Natural killer cell treated with Interleukin-12 subunit alpha and Interleukin-12 subunit beta and Interleukin-15 and Interleukin-18, amount 100 ng/mL, for 72 hours (primary cell): Measurements from ENCODE around the gene EP400. TPM values are rescaled to one million over a fixed set of nuclear protein-coding genes. Genes with fewer than 3 reads are reported as not detected.
"Not testable (repeated sequence)": the region's sequence is repeated elsewhere in the genome, so short reads cannot be mapped to it uniquely, and the experiment has no call there.

Experiments used
- ATAC-seq, 2 donors: fragments of 150-1000 bp; cut with Tn5 transposase in 1 of 2; sonication (Bioruptor Pico), chemical (Tn5 transposase) in 1 of 2; 2 replicates each; pipeline ENCODE4 v1.10.0; 2021
- DNase-seq: peaks from one replicate; pipeline ENCODE4 v3.0.0; 2022; ENCODE audit warnings: low spot score
- H3K27ac Mint-ChIP-seq, 2 donors: 1 replicate in 1 of 2; 2 replicates in 1 of 2; pipeline ENCODE4 v1.8.0; 2022; ENCODE audit warnings: mixed read lengths in 2 of 2, mild to moderate bottlenecking in 1 of 2, moderate library complexity in 1 of 2
- H3K27me3 Mint-ChIP-seq, 2 donors: 1 replicate in 1 of 2; 2 replicates in 1 of 2; pipeline ENCODE4 v1.8.0; 2022; ENCODE audit warnings: mixed read lengths in 2 of 2
- H3K36me3 Mint-ChIP-seq: one replicate; pipeline ENCODE4 v1.8.0; 2022; ENCODE audit warnings: mixed read lengths
- H3K4me1 Mint-ChIP-seq, 2 donors: 1 replicate in 1 of 2; 2 replicates in 1 of 2; pipeline ENCODE4 v1.8.0; 2022; ENCODE audit warnings: low read depth in 2 of 2, mixed read lengths in 2 of 2, mild to moderate bottlenecking in 1 of 2
- H3K4me3 Mint-ChIP-seq: one replicate; pipeline ENCODE4 v1.8.0; 2022; ENCODE audit warnings: mixed read lengths
- H3K9me3 Mint-ChIP-seq: 2 replicates; pipeline ENCODE4 v1.8.0; 2022; ENCODE audit warnings: mixed read lengths
- total RNA-seq, 2 donors: library from RNA; stranded (reverse); gene quantifications; one replicate each; pipeline ENCODE4 v1.2.3, GENCODE V29; 2022

The EP400 gene
- total RNA-seq, 2 donors from 2014 or later, result 53.5 to 106 TPM

- ATAC-seq (no peak), DNase-seq (no peak)
- Mint-ChIP-seq H3K27me3 (no peaks in the 10 kb centered on the region), H3K27ac (peak overlapping the region in 1 of 2 donors; percentile 33), H3K4me3 (no peak overlapping the region), H3K9me3 (no peaks in the 10 kb centered on the region), H3K4me1 (peaks cover 17 to 18% of the 10 kb centered on the region in 2 donors), H3K36me3 (no peaks in the 10 kb centered on the region)
Measured at GRCh38 chr12:131944601-131945251, 5.0 kb upstream of the EP400 start.

- Mint-ChIP-seq H3K4me3 (no peak overlapping the region), H3K4me1 (peaks cover 17 to 18% of the 10 kb centered on the region in 2 donors), H3K9me3 (no peaks in the 10 kb centered on the region), H3K27me3 (no peaks in the 10 kb centered on the region), H3K36me3 (no peaks in the 10 kb centered on the region), H3K27ac (peak overlapping the region in 1 of 2 donors; percentile 14)
- no peak for ATAC-seq
- no peak for DNase-seq
Measured at GRCh38 chr12:131946757-131947156, 3.0 kb upstream of the EP400 start.

- Mint-ChIP-seq H3K4me3 (peak overlapping the region; percentile 70), H3K36me3 (no peaks in the 10 kb centered on the region), H3K27ac (peak overlapping the region; percentile 14 to 81), H3K4me1 (peaks cover 18 to 19% of the 10 kb centered on the region in 2 donors), H3K9me3 (no peaks in the 10 kb centered on the region), H3K27me3 (no peaks in the 10 kb centered on the region)
- DNase-seq, result no peak
- ATAC-seq, result no peak
Measured at GRCh38 chr12:131947482-131948027, 2.2 kb upstream of the EP400 start.

DNA sequence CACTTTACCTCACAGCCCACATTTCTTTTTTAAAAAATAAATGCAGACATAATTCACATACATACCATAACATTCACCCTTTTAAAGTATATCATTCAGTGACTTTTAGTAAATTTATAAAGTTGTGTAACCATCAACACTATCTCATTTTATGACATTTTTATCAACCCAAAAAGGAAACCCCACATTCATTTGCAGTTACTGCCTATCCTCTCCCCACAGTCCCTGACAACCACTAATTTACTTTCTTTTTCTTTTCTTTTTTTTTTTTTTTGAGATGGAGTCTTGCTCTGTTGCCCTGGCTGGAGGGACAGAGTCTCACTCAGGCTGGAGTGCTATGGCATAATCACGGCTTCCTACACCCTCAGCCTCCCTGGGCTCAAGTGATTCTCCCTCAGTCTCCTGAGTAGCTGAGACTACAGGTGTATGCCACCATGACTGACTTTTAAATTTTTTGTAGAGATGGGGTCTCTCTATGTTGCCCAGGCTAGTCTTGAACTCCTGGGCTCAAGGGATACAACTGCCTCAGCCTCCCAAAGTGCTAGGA lies 1.5 kb upstream of the EP400 start:
- no peak for DNase-seq
- H3K27ac Mint-ChIP-seq, result peak overlapping the region; percentile 14 to 81
- ATAC-seq, result no peak
- no peaks in the 10 kb centered on the region for H3K9me3 Mint-ChIP-seq
- peaks cover 22 to 26% of the 10 kb centered on the region in 2 donors for H3K4me1 Mint-ChIP-seq
- no peaks in the 10 kb centered on the region for H3K36me3 Mint-ChIP-seq
- no peaks in the 10 kb centered on the region for H3K27me3 Mint-ChIP-seq
- H3K4me3 Mint-ChIP-seq, result peak overlapping the region; percentile 70

DNA sequence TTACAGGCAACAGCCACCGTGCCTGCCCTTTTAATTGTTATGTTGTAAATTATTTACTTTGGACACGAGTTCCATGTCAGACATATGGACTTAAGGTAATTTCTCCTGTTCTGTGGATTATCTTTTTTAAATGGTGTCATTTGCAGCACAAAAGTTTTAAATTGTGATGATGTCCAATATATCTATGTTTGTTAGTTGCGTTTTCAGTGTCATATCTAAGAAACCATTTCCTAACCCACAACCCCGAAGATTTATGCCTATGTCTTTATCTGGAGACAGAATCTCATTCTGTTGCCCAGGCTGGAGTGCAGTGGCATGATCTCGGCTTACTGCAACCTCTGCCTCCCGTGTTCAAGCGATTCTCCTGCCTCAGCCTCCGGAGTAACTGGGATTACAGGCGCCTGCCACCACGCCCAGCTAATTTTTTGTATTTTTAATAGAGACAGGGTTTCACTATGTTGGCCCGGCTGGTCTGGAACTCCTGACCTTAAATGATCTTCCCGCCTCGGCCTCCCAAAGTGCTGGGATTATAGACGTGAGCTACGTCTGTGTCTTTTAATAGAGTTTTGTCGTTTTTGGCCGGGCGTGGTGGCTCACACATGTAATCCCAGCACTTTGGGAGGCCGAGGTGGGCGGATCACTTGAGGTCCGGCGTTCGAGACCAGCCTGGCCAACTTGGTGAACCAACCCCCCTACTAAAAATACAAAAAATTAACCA lies 870 bp upstream of the EP400 start:
- not testable (repeated sequence) for H3K27me3 Mint-ChIP-seq, H3K9me3 Mint-ChIP-seq, H3K36me3 Mint-ChIP-seq, DNase-seq, ATAC-seq
- H3K4me3 Mint-ChIP-seq, result peak overlapping the region; percentile 70
- H3K27ac Mint-ChIP-seq, result peak overlapping the region; percentile 14 to 81
- peaks cover 24 to 27% of the 10 kb centered on the region in 2 donors for H3K4me1 Mint-ChIP-seq

GRCh38 chr12:131950182-131950913 lies 606 bp downstream of the EP400 start:
- peak overlapping the region; percentile 89 for H3K4me3 Mint-ChIP-seq
- ATAC-seq, result peak; percentile 24 to 32
- no peaks in the 10 kb centered on the region for H3K27me3 Mint-ChIP-seq
- H3K36me3 Mint-ChIP-seq, result no peaks in the 10 kb centered on the region
- H3K4me1 Mint-ChIP-seq, result peaks cover 24 to 25% of the 10 kb centered on the region in 2 donors
- no peaks in the 10 kb centered on the region for H3K9me3 Mint-ChIP-seq
- DNase-seq, result peak; percentile 65
- H3K27ac Mint-ChIP-seq, result peak overlapping the region; percentile 76 to 84

GRCh38 chr12:131953810-131954209 lies 4.1 kb downstream of the EP400 start:
- peaks cover 27 to 30% of the 10 kb centered on the region in 2 donors for H3K4me1 Mint-ChIP-seq
- DNase-seq, ATAC-seq, H3K4me3 Mint-ChIP-seq, H3K27me3 Mint-ChIP-seq, H3K36me3 Mint-ChIP-seq, H3K27ac Mint-ChIP-seq, H3K9me3 Mint-ChIP-seq: not testable (repeated sequence)

DNA sequence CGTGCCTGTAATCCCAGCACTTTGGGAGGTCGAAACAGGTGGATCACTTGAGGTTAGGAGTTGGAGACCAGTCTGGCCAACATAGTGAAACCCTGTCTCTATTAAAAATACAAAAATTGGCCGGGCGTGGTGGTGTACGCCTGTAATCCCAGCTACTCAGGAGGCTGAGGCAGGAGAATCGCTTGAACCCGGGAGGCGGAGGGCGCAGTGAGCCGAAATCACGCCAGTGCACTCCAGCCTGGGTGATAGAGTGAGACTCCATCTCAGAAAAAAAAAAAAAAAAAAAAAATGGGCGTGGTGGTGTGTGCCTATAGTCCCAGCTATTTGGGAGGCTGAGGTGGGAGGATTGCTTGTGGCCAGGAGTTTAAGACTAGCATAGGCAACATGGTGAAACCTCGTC lies 4.7 kb downstream of the EP400 start:
- not testable (repeated sequence) for H3K27me3 Mint-ChIP-seq, H3K36me3 Mint-ChIP-seq, H3K4me3 Mint-ChIP-seq, H3K9me3 Mint-ChIP-seq, H3K27ac Mint-ChIP-seq, ATAC-seq, DNase-seq
- peaks cover 33 to 35% of the 10 kb centered on the region in 2 donors for H3K4me1 Mint-ChIP-seq

- DNase-seq, result no peak
- peaks cover 43 to 54% of the 10 kb centered on the region in 2 donors for H3K4me1 Mint-ChIP-seq
- H3K4me3 Mint-ChIP-seq, result no peak overlapping the region
- peak overlapping the region in 1 of 2 donors; percentile 50 for H3K27ac Mint-ChIP-seq
- no peaks in the 10 kb centered on the region for H3K27me3 Mint-ChIP-seq
- H3K9me3 Mint-ChIP-seq, result no peaks in the 10 kb centered on the region
- H3K36me3 Mint-ChIP-seq, result peaks cover 12% of the 10 kb centered on the region
- peak in 1 of 2 donors; percentile 28 for ATAC-seq
Measured at GRCh38 chr12:131959116-131959515, 9.4 kb downstream of the EP400 start.

- peak overlapping the region in 1 of 2 donors; percentile 50 for H3K27ac Mint-ChIP-seq
- no peaks in the 10 kb centered on the region for H3K27me3 Mint-ChIP-seq
- H3K36me3 Mint-ChIP-seq, result peaks cover 12% of the 10 kb centered on the region
- no peaks in the 10 kb centered on the region for H3K9me3 Mint-ChIP-seq
- ATAC-seq (no peak), DNase-seq (no peak)
- no peak overlapping the region for H3K4me3 Mint-ChIP-seq
- H3K4me1 Mint-ChIP-seq, result peaks cover 45 to 58% of the 10 kb centered on the region in 2 donors
Measured at GRCh38 chr12:131959641-131960589, 10.2 kb downstream of the EP400 start.

- not testable (repeated sequence) for DNase-seq, H3K27ac Mint-ChIP-seq, H3K9me3 Mint-ChIP-seq, H3K4me3 Mint-ChIP-seq, H3K27me3 Mint-ChIP-seq
- peak in 1 of 2 donors; percentile 54 for ATAC-seq
- Mint-ChIP-seq H3K36me3 (peaks cover 12% of the 10 kb centered on the region), H3K4me1 (peaks cover 49 to 58% of the 10 kb centered on the region in 2 donors)
Measured at GRCh38 chr12:131960590-131961325, 11.0 kb downstream of the EP400 start.

GRCh38 chr12:131961328-131961727 lies 11.6 kb downstream of the EP400 start:
- H3K36me3 Mint-ChIP-seq, result peaks cover 12% of the 10 kb centered on the region
- H3K9me3 Mint-ChIP-seq, DNase-seq, H3K27ac Mint-ChIP-seq, H3K27me3 Mint-ChIP-seq: not testable (repeated sequence)
- peak in 1 of 2 donors; percentile 24 for ATAC-seq
- peak overlapping the region; percentile 18 for H3K4me3 Mint-ChIP-seq
- peaks cover 45 to 52% of the 10 kb centered on the region in 2 donors for H3K4me1 Mint-ChIP-seq
